Panc1 (cell line): ENCODE results near the gene OTOGL.

Source experiments
- TF ChIP-seq, protein P1 (sequence below): fragments of 450-650 bp; IDR thresholded peaks from 2 replicates; pipeline ENCODE4 v1.5.1; 2017; ENCODE audit warnings: mild to moderate bottlenecking
- TF ChIP-seq, protein P2 (sequence below), 2 experiments: IDR thresholded peaks; 2 replicates each; pipeline ENCODE4 v1.6.1; 2011 to 2012; ENCODE audit warnings: low read depth in 2 of 2, control low read depth in 1 of 2, low read length in 1 of 2, mild to moderate bottlenecking in 1 of 2, moderate library complexity in 1 of 2; ENCODE audit not compliant: insufficient read depth in 1 of 2

DNA sequence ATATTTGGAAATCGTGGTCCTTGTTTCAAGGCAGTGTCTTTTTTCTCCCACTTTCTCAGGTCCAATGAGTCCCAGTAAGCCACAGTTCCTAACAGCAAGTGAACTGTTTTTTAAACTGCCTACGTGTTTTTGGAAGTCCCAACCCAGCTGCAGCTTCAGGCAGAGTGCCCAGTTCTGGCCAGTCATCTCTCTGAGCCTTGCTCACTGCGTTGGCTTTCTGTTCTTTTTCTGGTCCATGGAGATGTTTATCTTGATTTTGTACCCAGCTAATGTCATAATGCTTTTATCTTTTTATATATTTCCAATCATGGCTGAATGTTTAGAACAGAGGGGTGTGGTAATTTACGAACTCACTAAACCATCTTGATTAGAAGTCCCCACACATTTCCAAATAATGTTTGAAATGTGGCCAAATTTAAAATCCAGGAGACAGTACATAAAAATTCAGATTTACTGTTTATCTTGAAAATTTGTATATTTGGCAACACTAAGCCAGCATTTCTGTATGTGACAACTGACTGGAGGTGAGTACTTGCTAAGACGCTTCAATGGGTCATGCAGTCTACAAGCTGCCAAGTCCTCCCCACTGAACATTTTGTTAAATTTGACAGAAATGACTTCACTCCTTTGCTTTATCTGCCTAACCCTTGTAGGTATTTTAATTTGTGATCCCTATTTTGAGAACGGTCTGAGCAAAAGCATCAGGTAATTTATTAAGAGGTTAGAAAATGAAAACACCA lies 46.1 kb upstream of the OTOGL start:
- TF ChIP-seq, protein P1, sequence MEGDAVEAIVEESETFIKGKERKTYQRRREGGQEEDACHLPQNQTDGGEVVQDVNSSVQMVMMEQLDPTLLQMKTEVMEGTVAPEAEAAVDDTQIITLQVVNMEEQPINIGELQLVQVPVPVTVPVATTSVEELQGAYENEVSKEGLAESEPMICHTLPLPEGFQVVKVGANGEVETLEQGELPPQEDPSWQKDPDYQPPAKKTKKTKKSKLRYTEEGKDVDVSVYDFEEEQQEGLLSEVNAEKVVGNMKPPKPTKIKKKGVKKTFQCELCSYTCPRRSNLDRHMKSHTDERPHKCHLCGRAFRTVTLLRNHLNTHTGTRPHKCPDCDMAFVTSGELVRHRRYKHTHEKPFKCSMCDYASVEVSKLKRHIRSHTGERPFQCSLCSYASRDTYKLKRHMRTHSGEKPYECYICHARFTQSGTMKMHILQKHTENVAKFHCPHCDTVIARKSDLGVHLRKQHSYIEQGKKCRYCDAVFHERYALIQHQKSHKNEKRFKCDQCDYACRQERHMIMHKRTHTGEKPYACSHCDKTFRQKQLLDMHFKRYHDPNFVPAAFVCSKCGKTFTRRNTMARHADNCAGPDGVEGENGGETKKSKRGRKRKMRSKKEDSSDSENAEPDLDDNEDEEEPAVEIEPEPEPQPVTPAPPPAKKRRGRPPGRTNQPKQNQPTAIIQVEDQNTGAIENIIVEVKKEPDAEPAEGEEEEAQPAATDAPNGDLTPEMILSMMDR, result no peak
- TF ChIP-seq, protein P2, sequence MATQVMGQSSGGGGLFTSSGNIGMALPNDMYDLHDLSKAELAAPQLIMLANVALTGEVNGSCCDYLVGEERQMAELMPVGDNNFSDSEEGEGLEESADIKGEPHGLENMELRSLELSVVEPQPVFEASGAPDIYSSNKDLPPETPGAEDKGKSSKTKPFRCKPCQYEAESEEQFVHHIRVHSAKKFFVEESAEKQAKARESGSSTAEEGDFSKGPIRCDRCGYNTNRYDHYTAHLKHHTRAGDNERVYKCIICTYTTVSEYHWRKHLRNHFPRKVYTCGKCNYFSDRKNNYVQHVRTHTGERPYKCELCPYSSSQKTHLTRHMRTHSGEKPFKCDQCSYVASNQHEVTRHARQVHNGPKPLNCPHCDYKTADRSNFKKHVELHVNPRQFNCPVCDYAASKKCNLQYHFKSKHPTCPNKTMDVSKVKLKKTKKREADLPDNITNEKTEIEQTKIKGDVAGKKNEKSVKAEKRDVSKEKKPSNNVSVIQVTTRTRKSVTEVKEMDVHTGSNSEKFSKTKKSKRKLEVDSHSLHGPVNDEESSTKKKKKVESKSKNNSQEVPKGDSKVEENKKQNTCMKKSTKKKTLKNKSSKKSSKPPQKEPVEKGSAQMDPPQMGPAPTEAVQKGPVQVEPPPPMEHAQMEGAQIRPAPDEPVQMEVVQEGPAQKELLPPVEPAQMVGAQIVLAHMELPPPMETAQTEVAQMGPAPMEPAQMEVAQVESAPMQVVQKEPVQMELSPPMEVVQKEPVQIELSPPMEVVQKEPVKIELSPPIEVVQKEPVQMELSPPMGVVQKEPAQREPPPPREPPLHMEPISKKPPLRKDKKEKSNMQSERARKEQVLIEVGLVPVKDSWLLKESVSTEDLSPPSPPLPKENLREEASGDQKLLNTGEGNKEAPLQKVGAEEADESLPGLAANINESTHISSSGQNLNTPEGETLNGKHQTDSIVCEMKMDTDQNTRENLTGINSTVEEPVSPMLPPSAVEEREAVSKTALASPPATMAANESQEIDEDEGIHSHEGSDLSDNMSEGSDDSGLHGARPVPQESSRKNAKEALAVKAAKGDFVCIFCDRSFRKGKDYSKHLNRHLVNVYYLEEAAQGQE (IDR thresholded peaks at IDR 0.05; ENCODE audit: insufficient read depth in 1 of 2, low read depth in 2 of 2, low read length in 1 of 2), result no peak
